Activated naive CD8-positive, alpha-beta T cell (primary cell): ENCODE measurements around the gene GUK1.
"Not testable (repeated sequence)": the region's sequence is repeated elsewhere in the genome, so short reads cannot be mapped to it uniquely, and the experiment has no call there.

Experiments used
- H3K27ac Mint-ChIP-seq: one replicate; pipeline ENCODE4 v1.8.0; 2021; ENCODE audit warnings: mixed read lengths
- H3K27me3 Mint-ChIP-seq: one replicate; pipeline ENCODE4 v1.8.0; 2021; ENCODE audit warnings: mixed read lengths
- H3K36me3 Mint-ChIP-seq: one replicate; pipeline ENCODE4 v1.8.0; 2021; ENCODE audit warnings: mixed read lengths
- H3K4me1 Mint-ChIP-seq: one replicate; pipeline ENCODE4 v1.8.0; 2021; ENCODE audit warnings: low read depth, mixed read lengths
- H3K4me3 Mint-ChIP-seq: one replicate; pipeline ENCODE4 v1.8.0; 2021; ENCODE audit warnings: mild to moderate bottlenecking, mixed read lengths
- H3K9me3 Mint-ChIP-seq: one replicate; pipeline ENCODE4 v1.8.0; 2021; ENCODE audit warnings: low read depth, mixed read lengths

The GUK1 gene

DNA sequence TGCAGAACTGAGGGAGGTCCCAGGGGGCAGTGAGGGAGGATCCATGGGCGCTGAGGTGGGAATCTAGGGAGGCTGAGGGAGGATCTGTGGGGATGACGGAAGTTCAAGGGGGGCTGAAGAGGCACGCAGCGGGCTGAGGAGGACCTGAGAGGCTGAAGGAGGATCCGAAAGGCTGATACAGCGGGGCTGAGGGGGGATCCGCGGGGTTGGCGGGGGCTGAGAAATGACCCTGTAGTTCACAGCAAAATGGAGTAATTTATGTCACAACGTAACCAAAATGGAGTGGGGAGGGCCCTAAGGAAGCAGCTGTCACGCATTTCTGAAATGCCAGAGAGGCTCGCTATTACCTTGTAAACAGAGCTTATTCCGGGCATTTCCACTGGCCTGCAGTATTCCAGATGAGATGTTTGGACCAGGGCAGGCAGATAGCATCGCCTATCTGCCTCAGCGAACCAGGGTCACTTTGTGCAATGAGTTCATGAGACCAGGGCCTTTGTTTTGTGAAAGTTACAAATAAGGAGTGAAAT lies 30.1 kb upstream of the GUK1 start:
- H3K9me3 Mint-ChIP-seq = no peaks in the 10 kb centered on the region
- no peaks in the 10 kb centered on the region for H3K27me3 Mint-ChIP-seq
- peak overlapping the region; percentile 54 for H3K27ac Mint-ChIP-seq

DNA sequence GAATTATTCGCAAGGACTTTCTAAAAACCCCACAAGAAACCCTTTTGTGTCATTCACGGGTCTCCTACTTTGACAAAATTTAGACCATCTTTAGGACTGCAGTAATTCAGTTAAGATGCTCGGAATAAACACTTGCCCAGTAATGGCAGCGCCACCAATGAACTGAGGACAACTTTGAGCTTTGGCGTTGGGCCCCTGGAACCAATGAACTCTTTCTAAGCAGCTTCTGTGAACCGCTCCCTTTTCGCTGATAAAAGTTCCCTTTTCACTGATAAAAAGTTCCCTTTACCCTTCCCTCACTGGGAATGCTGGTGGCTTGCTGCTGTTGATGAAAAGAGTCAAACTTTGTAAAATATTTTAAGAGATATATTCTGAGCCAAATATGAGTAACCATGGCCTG lies 29.5 kb upstream of the GUK1 start:
- H3K36me3 Mint-ChIP-seq = no peaks in the 10 kb centered on the region
- H3K4me3 Mint-ChIP-seq = peak overlapping the region; percentile 46
- H3K27me3 Mint-ChIP-seq = no peaks in the 10 kb centered on the region
- H3K27ac Mint-ChIP-seq = no peak overlapping the region
- peaks cover 25% of the 10 kb centered on the region for H3K4me1 Mint-ChIP-seq
- H3K9me3 Mint-ChIP-seq = no peaks in the 10 kb centered on the region

More for the DNA sequence above, 30.1 kb upstream of the GUK1 start:
- H3K4me1 Mint-ChIP-seq = peaks cover 25% of the 10 kb centered on the region
- peak overlapping the region; percentile 92 for H3K4me3 Mint-ChIP-seq
- H3K36me3 Mint-ChIP-seq = no peaks in the 10 kb centered on the region

DNA sequence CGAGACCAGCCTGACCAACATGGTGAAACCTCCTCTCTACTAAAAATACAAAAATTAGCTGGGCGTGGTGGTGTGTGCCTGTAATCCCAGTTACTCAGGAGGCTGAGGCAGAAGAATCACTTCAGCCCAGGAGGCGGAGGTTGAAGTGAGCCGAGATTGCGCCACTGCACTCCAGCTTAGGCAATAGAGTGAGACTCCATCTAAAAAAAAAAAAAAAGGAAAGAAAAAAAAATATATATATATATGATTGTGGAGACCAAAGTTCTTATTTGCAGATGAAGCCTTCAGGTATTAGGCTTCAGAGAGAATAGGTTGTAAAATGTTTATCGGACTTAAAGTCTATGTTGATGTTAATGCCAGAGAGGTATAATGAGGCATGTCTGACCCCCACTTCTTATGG lies 28.8 kb upstream of the GUK1 start:
- H3K4me1 Mint-ChIP-seq = peaks cover 24% of the 10 kb centered on the region
- not testable (repeated sequence) for H3K9me3 Mint-ChIP-seq, H3K27ac Mint-ChIP-seq, H3K27me3 Mint-ChIP-seq, H3K36me3 Mint-ChIP-seq, H3K4me3 Mint-ChIP-seq

DNA sequence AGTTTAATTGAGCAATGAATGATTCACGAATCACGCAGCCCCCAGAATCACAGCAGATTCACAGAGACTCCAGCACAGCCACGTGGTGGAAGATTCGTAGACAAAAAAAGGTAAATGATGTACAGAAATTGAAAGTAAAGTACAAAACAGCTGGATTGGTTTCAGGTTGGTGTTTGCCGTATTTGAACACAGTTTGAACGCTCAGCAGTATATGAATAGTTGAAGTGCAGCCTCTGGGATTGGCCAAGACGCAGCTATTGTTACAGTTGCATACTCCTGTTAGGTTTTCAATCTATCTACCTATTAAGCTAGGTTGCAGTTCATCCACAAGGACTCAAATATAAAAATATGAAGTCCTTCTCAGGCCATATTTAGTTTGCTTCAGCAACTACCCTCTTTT lies 27.9 kb upstream of the GUK1 start:
- Mint-ChIP-seq H3K36me3 (no peaks in the 10 kb centered on the region), H3K9me3 (no peaks in the 10 kb centered on the region), H3K4me3 (no peak overlapping the region), H3K27me3 (no peaks in the 10 kb centered on the region), H3K4me1 (peaks cover 21% of the 10 kb centered on the region), H3K27ac (no peak overlapping the region)

DNA sequence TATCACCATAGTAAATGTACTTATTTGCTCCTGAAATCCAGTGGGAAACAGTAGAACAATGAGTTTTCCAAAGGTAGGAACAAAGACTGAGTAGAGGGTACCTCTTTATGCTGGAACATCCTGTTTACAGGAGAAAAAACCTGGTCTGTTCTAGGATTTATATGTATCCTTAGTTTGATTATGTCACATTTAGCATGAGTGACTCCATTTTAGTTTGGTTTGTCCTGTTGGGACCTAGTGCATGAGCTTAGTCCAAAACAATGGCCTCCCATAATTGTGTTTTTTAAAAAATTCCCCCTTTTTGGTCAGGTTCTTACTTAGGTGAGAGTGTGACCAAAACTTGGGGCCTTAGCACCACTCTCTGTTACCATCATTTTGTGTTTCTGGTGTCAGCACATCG lies 27.5 kb upstream of the GUK1 start:
- H3K4me1 Mint-ChIP-seq = peaks cover 21% of the 10 kb centered on the region
- no peak overlapping the region for H3K27ac Mint-ChIP-seq
- H3K27me3 Mint-ChIP-seq = no peaks in the 10 kb centered on the region
- H3K36me3 Mint-ChIP-seq = no peaks in the 10 kb centered on the region
- H3K4me3 Mint-ChIP-seq = no peak overlapping the region
- no peaks in the 10 kb centered on the region for H3K9me3 Mint-ChIP-seq

DNA sequence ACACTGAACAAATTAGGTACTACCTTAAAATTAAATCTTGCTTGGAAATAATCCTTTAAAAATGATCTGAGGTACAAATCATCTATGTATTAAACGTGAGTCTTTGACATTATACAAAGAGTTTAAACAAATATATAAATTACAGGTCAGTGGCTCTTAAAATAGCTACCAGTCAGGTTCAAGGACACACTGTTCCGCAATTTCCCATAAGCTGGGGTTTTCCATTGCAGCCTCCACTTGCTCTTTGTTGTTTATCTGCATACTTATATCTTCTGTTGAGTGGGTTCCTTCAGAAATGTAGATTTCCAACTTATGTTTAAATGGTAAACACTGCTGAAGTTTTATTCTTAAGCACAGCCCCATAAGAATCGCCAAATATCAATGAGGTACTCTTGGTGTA lies 25.3 kb upstream of the GUK1 start:
- peaks cover 7% of the 10 kb centered on the region for H3K4me1 Mint-ChIP-seq
- H3K4me3 Mint-ChIP-seq = no peak overlapping the region

DNA sequence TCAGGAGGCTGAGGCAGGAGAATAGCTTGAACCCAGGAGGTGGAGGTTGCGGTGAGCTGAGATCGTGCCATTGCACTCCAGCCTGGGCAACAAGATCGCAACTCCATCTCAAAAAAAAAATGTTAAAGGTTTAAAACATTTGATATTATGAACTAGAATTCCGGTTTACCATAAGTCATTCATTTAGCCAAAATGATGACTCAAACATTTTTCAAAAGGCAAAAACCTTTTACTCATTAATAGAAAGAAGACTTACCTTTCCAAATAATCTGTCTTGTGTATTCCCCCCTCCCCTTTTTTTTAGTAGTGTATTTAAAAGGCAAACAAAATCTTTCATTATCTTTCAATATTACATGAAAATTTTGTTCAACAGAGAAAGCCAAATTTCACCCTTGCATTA lies 22.7 kb upstream of the GUK1 start:
- H3K4me3 Mint-ChIP-seq = no peak overlapping the region
- no peaks in the 10 kb centered on the region for H3K9me3 Mint-ChIP-seq
- peaks cover 5% of the 10 kb centered on the region for H3K4me1 Mint-ChIP-seq
- peaks cover 3% of the 10 kb centered on the region for H3K36me3 Mint-ChIP-seq
- no peak overlapping the region for H3K27ac Mint-ChIP-seq
- H3K27me3 Mint-ChIP-seq = no peaks in the 10 kb centered on the region

More for the DNA sequence above, 25.3 kb upstream of the GUK1 start:
- Mint-ChIP-seq H3K27ac (no peak overlapping the region), H3K9me3 (no peaks in the 10 kb centered on the region), H3K36me3 (peaks cover 3% of the 10 kb centered on the region), H3K27me3 (no peaks in the 10 kb centered on the region)

DNA sequence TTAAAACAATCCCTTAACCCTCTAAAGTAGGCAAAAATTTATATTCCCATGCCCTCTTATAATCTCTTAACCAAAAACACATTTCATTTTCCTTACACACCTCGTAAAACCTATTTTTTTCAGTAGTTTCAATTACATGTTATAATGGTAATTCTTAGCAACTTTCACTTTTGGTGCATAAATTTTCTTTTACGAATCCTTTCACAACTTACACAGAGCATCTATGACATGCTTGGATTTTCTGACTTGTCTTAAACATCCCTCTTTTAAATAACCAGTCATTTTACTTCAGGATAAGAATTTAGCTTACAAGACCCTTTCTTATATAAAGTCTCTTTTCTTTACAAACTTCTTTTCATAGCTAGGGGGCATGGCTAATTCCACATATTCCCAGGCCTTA lies 22.0 kb upstream of the GUK1 start:
- Mint-ChIP-seq H3K4me3 (no peak overlapping the region), H3K4me1 (peaks cover 5% of the 10 kb centered on the region), H3K36me3 (peaks cover 3% of the 10 kb centered on the region), H3K27me3 (no peaks in the 10 kb centered on the region), H3K27ac (no peak overlapping the region), H3K9me3 (no peaks in the 10 kb centered on the region)

DNA sequence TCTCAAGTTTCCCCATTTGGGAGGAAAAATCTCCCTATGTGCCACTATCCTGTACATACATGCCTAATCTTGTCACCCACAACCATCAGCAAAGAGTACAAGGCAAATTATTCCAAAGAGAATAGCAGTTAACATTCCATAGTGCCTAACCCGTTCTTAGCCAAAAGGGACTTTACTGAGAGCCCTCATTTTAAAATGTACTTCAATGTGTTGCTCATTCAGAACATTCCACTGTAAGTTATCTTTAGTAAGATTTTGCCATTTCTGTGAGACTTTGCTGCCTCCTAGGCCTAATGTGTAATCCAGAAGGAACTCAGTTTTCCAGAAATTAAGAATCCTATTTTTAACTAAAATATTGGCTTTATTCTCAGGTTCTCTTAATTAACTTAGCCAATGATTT lies 19.7 kb upstream of the GUK1 start:
- Mint-ChIP-seq H3K36me3 (peaks cover 3% of the 10 kb centered on the region), H3K9me3 (no peaks in the 10 kb centered on the region), H3K4me3 (no peak overlapping the region), H3K27ac (no peak overlapping the region), H3K27me3 (no peaks in the 10 kb centered on the region), H3K4me1 (peaks cover 5% of the 10 kb centered on the region)

DNA sequence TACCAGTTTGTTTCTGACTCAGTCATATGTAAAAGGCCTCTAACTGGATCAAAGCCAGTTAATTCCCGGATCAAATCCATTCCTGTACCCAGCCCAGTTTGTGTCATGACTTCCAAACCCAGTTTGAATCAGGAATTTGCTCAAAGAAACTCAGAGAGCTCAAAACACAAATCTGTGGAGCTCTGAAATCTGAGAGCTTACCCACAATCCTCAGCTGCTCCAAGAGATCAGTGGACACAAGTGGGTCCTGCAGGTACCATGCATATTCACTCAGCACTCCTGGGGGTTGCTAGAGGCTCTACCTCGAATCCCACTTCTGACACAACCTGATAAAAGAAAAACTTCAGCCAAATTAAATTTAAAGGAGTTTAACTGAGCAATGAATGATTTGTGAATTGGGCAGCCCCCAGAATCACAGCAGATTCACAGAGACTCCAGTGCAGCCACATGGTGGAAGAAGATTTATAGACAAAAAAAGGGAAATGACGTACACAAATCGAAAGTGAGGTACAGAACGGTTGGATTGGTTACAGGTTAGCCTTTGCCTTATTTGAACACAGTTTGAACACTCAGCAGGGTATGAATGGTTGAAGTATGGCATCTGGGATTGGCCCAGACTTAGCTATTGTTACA lies 19.1 kb upstream of the GUK1 start:
- Mint-ChIP-seq H3K4me3 (peak overlapping the region; percentile 37), H3K27me3 (no peaks in the 10 kb centered on the region), H3K36me3 (peaks cover 3% of the 10 kb centered on the region), H3K9me3 (no peaks in the 10 kb centered on the region), H3K27ac (peak overlapping the region; percentile 19), H3K4me1 (peaks cover 5% of the 10 kb centered on the region)

DNA sequence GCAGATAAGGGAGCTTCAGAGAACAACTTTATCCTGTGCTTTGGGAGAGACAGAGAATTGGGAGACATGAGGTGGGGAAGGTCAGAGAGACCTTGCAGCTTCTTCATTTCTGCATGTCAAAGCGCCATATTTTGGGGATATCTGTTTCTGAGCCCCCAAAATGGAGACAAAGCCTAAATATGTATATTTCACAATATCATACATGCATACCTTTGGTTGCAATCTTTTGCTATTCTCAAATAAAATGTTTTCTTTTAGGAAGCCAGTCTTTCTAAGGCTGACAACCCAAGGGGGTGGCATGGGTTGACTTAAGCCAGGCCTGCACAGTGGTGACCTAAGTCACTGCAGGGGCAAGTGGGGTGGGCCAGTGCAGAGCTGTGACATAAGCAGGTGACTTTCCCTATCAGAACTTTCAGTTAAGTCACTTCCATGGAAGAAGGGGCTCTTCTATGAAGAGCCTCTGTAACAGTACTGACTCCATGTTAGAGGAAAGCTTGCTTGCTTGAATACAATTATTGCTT lies 17.1 kb upstream of the GUK1 start:
- H3K27ac Mint-ChIP-seq = no peak overlapping the region

DNA sequence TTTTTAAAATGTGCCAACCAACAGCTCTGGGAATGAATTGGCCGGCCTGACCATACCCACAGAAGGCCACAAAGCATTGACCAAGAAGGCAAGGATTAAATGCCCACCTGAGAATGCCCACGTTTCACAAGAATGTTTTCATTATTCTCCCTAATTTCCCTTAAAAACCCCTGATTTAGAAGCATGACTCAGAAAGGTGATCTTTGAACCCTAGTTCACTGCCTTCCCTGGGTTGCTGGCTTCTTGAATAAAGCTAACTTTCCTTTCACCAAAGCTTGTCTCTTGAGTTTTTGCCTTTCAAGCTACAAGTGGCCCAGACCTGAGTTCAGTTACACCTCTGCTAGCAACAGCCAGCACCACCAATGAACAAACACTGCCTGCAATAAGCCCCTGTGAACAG lies 16.6 kb upstream of the GUK1 start:
- H3K9me3 Mint-ChIP-seq = no peaks in the 10 kb centered on the region
- no peak overlapping the region for H3K4me3 Mint-ChIP-seq
- H3K27ac Mint-ChIP-seq = no peak overlapping the region
- no peaks in the 10 kb centered on the region for H3K36me3 Mint-ChIP-seq
- peaks cover 5% of the 10 kb centered on the region for H3K4me1 Mint-ChIP-seq
- peaks cover 3% of the 10 kb centered on the region for H3K27me3 Mint-ChIP-seq

More for the DNA sequence above, 17.1 kb upstream of the GUK1 start:
- no peaks in the 10 kb centered on the region for H3K9me3 Mint-ChIP-seq
- no peaks in the 10 kb centered on the region for H3K27me3 Mint-ChIP-seq
- H3K4me1 Mint-ChIP-seq = peaks cover 5% of the 10 kb centered on the region
- H3K4me3 Mint-ChIP-seq = no peak overlapping the region
- peaks cover 2% of the 10 kb centered on the region for H3K36me3 Mint-ChIP-seq

DNA sequence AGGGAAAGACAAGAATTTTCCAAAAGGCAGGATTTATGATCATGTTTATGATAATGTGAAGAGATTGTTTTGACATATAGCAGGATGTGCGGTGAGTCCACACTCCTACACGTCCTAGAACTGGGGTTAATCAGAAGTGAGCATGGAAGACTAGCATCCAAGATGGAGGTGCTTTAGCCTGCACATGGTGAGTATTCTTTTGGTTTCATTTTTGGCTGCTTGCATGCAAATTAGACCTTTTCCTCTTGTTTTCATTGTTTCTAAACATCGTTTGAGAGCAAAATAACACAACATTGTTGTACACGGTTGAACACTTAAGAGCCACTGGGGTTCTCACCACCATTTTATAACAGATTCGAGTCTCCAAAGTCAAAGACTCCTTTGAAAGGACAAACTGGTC lies 14.9 kb upstream of the GUK1 start:
- H3K4me1 Mint-ChIP-seq = peaks cover 4% of the 10 kb centered on the region
- H3K36me3 Mint-ChIP-seq = no peaks in the 10 kb centered on the region
- no peak overlapping the region for H3K4me3 Mint-ChIP-seq
- H3K9me3 Mint-ChIP-seq = no peaks in the 10 kb centered on the region
- H3K27ac Mint-ChIP-seq = no peak overlapping the region
- H3K27me3 Mint-ChIP-seq = peaks cover 3% of the 10 kb centered on the region

DNA sequence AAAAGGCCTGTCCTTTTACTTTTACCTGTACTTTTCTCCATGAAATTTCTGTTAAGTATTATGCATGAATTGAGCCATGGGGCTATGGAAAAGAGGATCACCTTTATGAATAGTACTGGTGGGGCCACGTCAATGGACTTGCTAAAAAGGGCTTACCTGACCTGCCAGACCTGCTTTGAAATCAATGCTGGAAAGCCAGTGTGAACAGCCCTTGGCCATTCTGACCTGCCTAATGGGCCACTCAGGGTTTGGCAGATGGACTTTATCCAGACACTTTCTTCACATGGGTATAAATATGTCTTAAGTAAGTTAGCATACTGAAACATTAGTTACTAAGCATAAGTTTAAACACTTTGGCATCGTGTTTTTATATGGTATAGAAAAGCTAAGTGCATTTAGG lies 8.3 kb upstream of the GUK1 start:
- Mint-ChIP-seq H3K4me3 (no peak overlapping the region), H3K9me3 (no peaks in the 10 kb centered on the region), H3K36me3 (no peaks in the 10 kb centered on the region), H3K27me3 (peaks cover 4% of the 10 kb centered on the region), H3K27ac (no peak overlapping the region), H3K4me1 (peaks cover 8% of the 10 kb centered on the region)

DNA sequence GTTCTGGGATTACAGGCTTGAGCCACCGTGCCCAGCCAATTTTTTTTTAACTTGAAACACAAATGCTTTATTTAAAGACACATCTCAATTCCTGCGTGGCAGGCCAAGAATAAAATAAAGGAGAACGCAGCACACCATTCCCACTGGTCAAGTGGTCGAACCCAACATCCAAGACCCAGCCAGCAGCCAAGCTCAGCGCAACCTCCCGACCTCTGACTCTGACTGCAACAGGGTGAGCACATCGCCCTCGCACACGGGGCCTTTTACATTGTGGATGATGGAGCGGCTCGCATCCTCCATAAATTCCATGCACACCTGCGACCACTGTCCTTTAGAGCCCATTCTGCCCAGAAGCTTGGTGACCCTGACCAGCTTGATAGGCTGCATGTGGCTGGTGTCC lies 5.5 kb upstream of the GUK1 start:
- Mint-ChIP-seq H3K27ac (no peak overlapping the region), H3K36me3 (no peaks in the 10 kb centered on the region), H3K27me3 (peaks cover 2% of the 10 kb centered on the region), H3K4me3 (no peak overlapping the region), H3K9me3 (no peaks in the 10 kb centered on the region), H3K4me1 (peaks cover 8% of the 10 kb centered on the region)

DNA sequence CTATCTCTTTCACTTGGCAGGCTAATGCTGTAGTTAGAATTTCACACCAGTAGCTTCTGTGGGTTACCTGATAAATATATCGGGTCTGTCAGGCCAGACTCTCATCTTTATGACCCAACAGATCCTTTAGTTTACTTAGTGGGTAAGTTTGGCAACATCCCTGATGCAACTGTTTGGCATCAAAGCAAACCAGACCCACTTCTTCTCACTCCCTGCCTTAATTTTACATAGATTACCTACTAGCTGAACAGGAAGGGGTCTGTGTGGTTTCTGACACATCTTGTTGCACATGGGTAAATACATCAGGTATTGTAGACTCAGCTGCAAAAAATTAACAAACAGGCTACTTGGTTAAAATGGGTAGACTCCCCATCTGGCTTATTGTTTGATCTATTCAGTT lies 3.2 kb upstream of the GUK1 start:
- Mint-ChIP-seq H3K36me3 (no peaks in the 10 kb centered on the region), H3K27me3 (no peaks in the 10 kb centered on the region), H3K4me3 (no peak overlapping the region), H3K4me1 (peaks cover under 1% of the 10 kb centered on the region), H3K9me3 (no peaks in the 10 kb centered on the region), H3K27ac (no peak overlapping the region)
